H9 (cell line): ENCODE measurements around the gene ZNF652. TPM values are rescaled to one million over a fixed set of nuclear protein-coding genes. Genes with fewer than 3 reads are reported as not detected.
"Not testable (repeated sequence)": the region's sequence is repeated elsewhere in the genome, so short reads cannot be mapped to it uniquely, and the experiment has no call there.

Experiments used
- DNase-seq: peaks from one replicate; pipeline ENCODE4 v3.0.0-alpha.2; 2017
- H2AFZ ChIP-seq: one replicate; pipeline ENCODE4 v1.6.1; 2013; ENCODE audit warnings: mild to moderate bottlenecking, low read length, control low read depth, moderate library complexity
- H2AK5ac ChIP-seq: 2 replicates; pipeline ENCODE4 v1.6.1; 2013; ENCODE audit warnings: low read length, control low read depth, mixed read lengths; ENCODE audit not compliant: insufficient read length
- H2BK120ac ChIP-seq: one replicate; pipeline ENCODE4 v1.6.1; 2013; ENCODE audit warnings: low read depth, mild to moderate bottlenecking, low read length, control low read depth, inconsistent platforms; ENCODE audit not compliant: poor library complexity, severe bottlenecking
- H2BK12ac ChIP-seq: 2 replicates; pipeline ENCODE4 v1.6.1; 2013; ENCODE audit warnings: low read length, control low read depth, mixed read lengths, low read depth; ENCODE audit not compliant: insufficient read length
- H2BK15ac ChIP-seq: 2 replicates; pipeline ENCODE4 v1.6.1; 2013; ENCODE audit warnings: low read depth, low read length, control low read depth
- H2BK20ac ChIP-seq: one replicate; pipeline ENCODE4 v1.6.1; 2013; ENCODE audit warnings: low read depth, mild to moderate bottlenecking, low read length, control low read depth, inconsistent platforms; ENCODE audit not compliant: poor library complexity, severe bottlenecking
- H2BK5ac ChIP-seq: 2 replicates; pipeline ENCODE4 v1.6.1; 2013; ENCODE audit warnings: low read length, control low read depth, mixed read lengths; ENCODE audit not compliant: insufficient read length
- H3K14ac ChIP-seq: 2 replicates; pipeline ENCODE4 v1.6.1; 2013; ENCODE audit warnings: low read length, control low read depth; ENCODE audit not compliant: insufficient read depth
- H3K18ac ChIP-seq: 2 replicates; pipeline ENCODE4 v1.6.1; 2013; ENCODE audit warnings: low read depth, mild to moderate bottlenecking, mixed read lengths, low read length, control low read depth; ENCODE audit not compliant: insufficient read length
- H3K23ac ChIP-seq: 2 replicates; pipeline ENCODE4 v1.6.1; 2013; ENCODE audit warnings: low read length, control low read depth, mixed read lengths, low read depth; ENCODE audit not compliant: insufficient read length
- H3K23me2 ChIP-seq: 2 replicates; pipeline ENCODE4 v1.6.1; 2013; ENCODE audit warnings: low read depth, mild to moderate bottlenecking, mixed read lengths, low read length, control low read depth; ENCODE audit not compliant: insufficient read length, poor library complexity, severe bottlenecking
- H3K27ac ChIP-seq: 2 replicates; pipeline ENCODE4 v1.5.1; 2013; ENCODE audit warnings: low read length, control low read depth, mixed read lengths, low read depth; ENCODE audit not compliant: insufficient read length
- H3K27me3 ChIP-seq: 2 replicates; pipeline ENCODE4 v1.6.1; 2013; ENCODE audit warnings: low read length, control low read depth, inconsistent platforms; ENCODE audit not compliant: insufficient read depth
- H3K4ac ChIP-seq: 2 replicates; pipeline ENCODE4 v1.6.1; 2013; ENCODE audit warnings: low read depth, mild to moderate bottlenecking, control low read depth, inconsistent platforms, low read length, moderate library complexity
- H3K4me1 ChIP-seq: 2 replicates; pipeline ENCODE4 v1.6.1; 2013; ENCODE audit warnings: low read length, control low read depth, inconsistent platforms; ENCODE audit not compliant: insufficient read depth
- H3K4me2 ChIP-seq: 2 replicates; pipeline ENCODE4 v1.6.1; 2013; ENCODE audit warnings: low read length, control low read depth, mixed read lengths; ENCODE audit not compliant: insufficient read length, insufficient read depth
- H3K56ac ChIP-seq: 2 replicates; pipeline ENCODE4 v1.6.1; 2013; ENCODE audit warnings: low read depth, mild to moderate bottlenecking, mixed read lengths, low read length, control low read depth; ENCODE audit not compliant: insufficient read length
- H3K79me1 ChIP-seq: 2 replicates; pipeline ENCODE4 v1.6.1; 2013; ENCODE audit warnings: low read depth, mild to moderate bottlenecking, moderate library complexity, low read length, control low read depth, inconsistent platforms; ENCODE audit not compliant: insufficient read depth, poor library complexity, severe bottlenecking
- H3K79me2 ChIP-seq: 2 replicates; pipeline ENCODE4 v1.6.1; 2013; ENCODE audit warnings: low read length, control low read depth, inconsistent platforms; ENCODE audit not compliant: insufficient read depth
- H3K9ac ChIP-seq: 2 replicates; pipeline ENCODE4 v1.6.1; 2013; ENCODE audit warnings: low read length, control low read depth, mixed read lengths; ENCODE audit not compliant: insufficient read length; ENCODE audit errors: extremely low read depth
- H3K9me3 ChIP-seq: one replicate; pipeline ENCODE4 v1.6.1; 2013; ENCODE audit warnings: low read depth, low read length, inconsistent platforms; ENCODE audit not compliant: control insufficient read depth
- H3T11ph ChIP-seq: one replicate; pipeline ENCODE4 v1.6.1; 2013; ENCODE audit warnings: mild to moderate bottlenecking, low read length, control low read depth, inconsistent platforms
- H4K20me1 ChIP-seq: one replicate; pipeline ENCODE4 v1.6.1; 2013; ENCODE audit not compliant: control insufficient read depth, insufficient read length, insufficient read depth
- H4K5ac ChIP-seq: 2 replicates; pipeline ENCODE4 v1.6.1; 2013; ENCODE audit warnings: low read depth, mild to moderate bottlenecking, mixed read lengths, low read length, control low read depth; ENCODE audit not compliant: insufficient read length
- H4K8ac ChIP-seq: replicated peaks from 2 replicates; pipeline ENCODE4 v1.6.1; 2013; ENCODE audit warnings: low read length, control low read depth, mixed read lengths, low read depth; ENCODE audit not compliant: insufficient read length
- H4K91ac ChIP-seq: 2 replicates; pipeline ENCODE4 v1.6.1; 2013; ENCODE audit warnings: low read depth, mild to moderate bottlenecking, moderate library complexity, mixed read lengths, low read length, control low read depth; ENCODE audit not compliant: insufficient read length
- H3K27ac Mint-ChIP-seq, 3 experiments: 2 replicates in 2 of 3; 3 replicates in 1 of 3; pipeline ENCODE4 v1.8.0; 2020 to 2021; ENCODE audit warnings: mixed read lengths in 3 of 3, mild to moderate bottlenecking in 1 of 3, moderate library complexity in 1 of 3
- H3K27me3 Mint-ChIP-seq: 2 replicates; pipeline ENCODE4 v1.8.0; 2021; ENCODE audit warnings: low read depth, mild to moderate bottlenecking, moderate library complexity, mixed read lengths
- H3K36me3 Mint-ChIP-seq, 3 experiments: 2 replicates in 2 of 3; 3 replicates in 1 of 3; pipeline ENCODE4 v1.8.0; 2020 to 2021; ENCODE audit warnings: low read depth in 3 of 3, mixed read lengths in 3 of 3; ENCODE audit not compliant: insufficient read depth in 1 of 3
- H3K4me1 Mint-ChIP-seq, 2 experiments: 2 replicates each; pipeline ENCODE4 v1.8.0; 2020; ENCODE audit warnings: mixed read lengths in 2 of 2
- H3K4me3 Mint-ChIP-seq, 2 experiments: 2 replicates in 1 of 2; 3 replicates in 1 of 2; pipeline ENCODE4 v1.8.0; 2020 to 2021; ENCODE audit warnings: mild to moderate bottlenecking in 2 of 2, mixed read lengths in 2 of 2, moderate library complexity in 1 of 2
- H3K9me3 Mint-ChIP-seq, 2 experiments: 2 replicates in 1 of 2; 3 replicates in 1 of 2; pipeline ENCODE4 v1.8.0; 2020; ENCODE audit warnings: mild to moderate bottlenecking in 2 of 2, mixed read lengths in 2 of 2, moderate library complexity in 1 of 2
- CTCF ChIP-seq: fragments of 200-600 bp; sonication (generic); conservative IDR thresholded peaks from 3 replicates; pipeline ENCODE4 v1.8.0; 2021; ENCODE audit warnings: antibody characterized with exemption, mild to moderate bottlenecking
- WGBS: extraction: QIAGEN DNeasy Blood & Tissue Kit; methylation state at CpG from one replicate; pipeline ENCODE4 v1.1.7; 2013; ENCODE audit warnings: missing lambda C conversion rate, low lambda C conversion rate, mixed read lengths; ENCODE audit not compliant: insufficient read length; ENCODE audit errors: extremely low coverage; 5-methylcytosine and 5-hydroxymethylcytosine counted together
- total RNA-seq: library from RNA; stranded (reverse); gene quantifications from 2 replicates; pipeline ENCODE4 v1.2.1, GENCODE V29; 2021

Gene ZNF652
- total RNA-seq, 1 experiment from 2014 or later: 33.6 TPM

DNA sequence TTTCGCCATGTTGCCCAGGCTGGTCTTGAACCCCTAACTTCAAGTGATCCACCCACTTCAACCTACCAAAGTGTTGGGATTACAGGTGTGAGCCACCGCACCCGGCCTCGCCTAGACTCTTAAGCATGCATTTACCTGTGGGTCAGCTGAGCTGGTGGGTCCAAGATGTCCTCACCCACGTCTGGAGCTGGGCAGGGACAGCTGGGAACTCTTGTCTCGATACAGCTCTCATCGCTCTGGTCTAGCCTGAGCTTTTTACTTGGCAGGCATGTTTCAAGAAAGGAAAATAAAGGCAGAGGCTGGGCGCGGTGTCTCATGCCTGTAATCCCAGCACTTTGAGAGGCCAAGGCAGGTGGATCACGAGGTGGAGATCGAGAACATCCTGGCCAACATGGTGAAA lies 74.6 kb downstream of the ZNF652 start:
- Mint-ChIP-seq H3K4me3 (no peak overlapping the region), H3K27me3 (no peaks in the 10 kb centered on the region; the same call in none of the 2 replicates), H3K9me3 (no peaks in the 10 kb centered on the region), H3K4me1 (peaks cover 0 to 11% of the 10 kb centered on the region in 2 experiments; a peak in 3 of 4 replicates), H3K27ac (no peak overlapping the region), H3K36me3 (no peaks in the 10 kb centered on the region; a peak in 1 of 7 replicates)
- Histone ChIP-seq H3K79me2 (no peaks in the 10 kb centered on the region), H3K9ac (no peak overlapping the region), H3K79me1 (no peaks in the 10 kb centered on the region), H3K23ac (no peak overlapping the region), H3T11ph (no peak overlapping the region), H3K23me2 (no peaks in the 10 kb centered on the region), H3K27ac (no peak overlapping the region), H3K4me1 (no peaks in the 10 kb centered on the region), H2BK12ac (no peak overlapping the region), H3K27me3 (no peaks in the 10 kb centered on the region; the same call in 1 of the 2 replicates), H4K91ac (no peak overlapping the region), H3K14ac (no peak overlapping the region), H2BK5ac (no peak overlapping the region), H2AFZ (no peak overlapping the region), H3K4me2 (no peak overlapping the region), H3K4ac (no peak overlapping the region), H3K9me3 (no peaks in the 10 kb centered on the region), H4K20me1 (no peaks in the 10 kb centered on the region), H3K18ac (no peak overlapping the region), H2BK120ac (no peak overlapping the region), H2BK20ac (no peak overlapping the region), H2AK5ac (no peak overlapping the region), H2BK15ac (no peak overlapping the region), H4K8ac (no peak overlapping the region), H4K5ac (no peak overlapping the region), H3K56ac (no peak overlapping the region)
- DNase-seq: no peak
- no CpG with 5 or more reads among the region's 11 CpGs for WGBS
- no peak for TF ChIP-seq CTCF

DNA sequence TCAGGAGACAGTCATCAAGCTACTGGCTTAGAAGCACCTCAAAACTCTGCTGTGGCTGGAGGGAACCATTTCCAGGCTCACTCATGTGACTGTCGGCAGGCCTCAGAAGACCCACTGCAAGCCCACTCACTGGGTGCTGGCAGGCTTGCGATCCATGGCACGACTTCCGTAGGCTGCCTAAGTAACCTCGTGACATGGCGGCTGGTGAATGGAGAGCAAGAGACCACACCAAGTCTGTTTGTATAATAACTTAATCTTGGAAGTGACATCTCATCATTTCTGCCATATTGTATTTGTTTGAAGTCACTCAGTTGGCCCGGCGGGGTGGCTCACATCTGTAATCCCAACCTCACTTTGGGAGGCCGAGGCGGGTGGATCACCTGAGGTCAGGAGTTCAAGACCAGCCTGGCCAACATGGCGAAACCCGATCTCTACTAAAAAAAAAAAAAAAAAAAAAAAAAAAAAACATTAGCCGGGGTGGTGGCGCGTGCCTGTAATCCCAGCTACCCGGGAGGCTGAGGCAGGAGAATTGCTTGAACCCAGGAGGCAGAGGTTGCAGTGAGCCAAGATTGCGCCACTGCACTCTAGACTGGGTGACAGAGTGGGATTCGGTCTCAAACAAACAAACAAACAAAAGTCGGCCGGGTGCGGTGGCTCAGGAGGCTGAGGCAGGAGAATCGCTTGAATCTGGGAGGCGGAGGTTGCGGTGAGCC lies 75.6 kb downstream of the ZNF652 start:
- H3K79me1 ChIP-seq, H4K5ac ChIP-seq, H3K4ac ChIP-seq, H4K8ac ChIP-seq, H3K79me2 ChIP-seq, H3K56ac ChIP-seq, H3K23me2 ChIP-seq, H3K18ac ChIP-seq, H3K9me3 ChIP-seq, H2AK5ac ChIP-seq, H3K4me1 ChIP-seq, H3K4me3 Mint-ChIP-seq, H2BK15ac ChIP-seq, H3T11ph ChIP-seq, H3K4me2 ChIP-seq, H3K27me3 ChIP-seq, H2BK20ac ChIP-seq, H4K91ac ChIP-seq, H3K27ac ChIP-seq, H4K20me1 ChIP-seq, H3K9ac ChIP-seq, DNase-seq, H3K9me3 Mint-ChIP-seq, H3K36me3 Mint-ChIP-seq, H3K14ac ChIP-seq, H3K23ac ChIP-seq, H2BK12ac ChIP-seq, H3K27me3 Mint-ChIP-seq, H2AFZ ChIP-seq, H2BK5ac ChIP-seq, H3K27ac Mint-ChIP-seq, H2BK120ac ChIP-seq: not testable (repeated sequence)
- H3K4me1 Mint-ChIP-seq: peaks cover 0 to 11% of the 10 kb centered on the region in 2 experiments; a peak in 3 of 4 replicates
- WGBS: no CpG with 5 or more reads among the region's 24 CpGs
